GM18517 (cell line): Measurements from ENCODE around the gene MTHFD1L.
"Not testable (repeated sequence)": the region's sequence is repeated elsewhere in the genome, so short reads cannot be mapped to it uniquely, and the experiment has no call there.

ENCODE experiments used
- ATAC-seq: cut with Tn5 transposase; IDR thresholded peaks from one replicate; pipeline ENCODE4 v1.9.1; 2021; ENCODE audit warnings: mild to moderate bottlenecking, moderate library complexity; ENCODE audit not compliant: unreplicated experiment

MTHFD1L gene

GRCh38 chr6:151012321-151013294 is 147.1 kb downstream of the MTHFD1L start:
- no peak for ATAC-seq

- ATAC-seq: no peak
These were observed 149.1 kb downstream of the MTHFD1L start for GRCh38 chr6:151014404-151015100.

DNA sequence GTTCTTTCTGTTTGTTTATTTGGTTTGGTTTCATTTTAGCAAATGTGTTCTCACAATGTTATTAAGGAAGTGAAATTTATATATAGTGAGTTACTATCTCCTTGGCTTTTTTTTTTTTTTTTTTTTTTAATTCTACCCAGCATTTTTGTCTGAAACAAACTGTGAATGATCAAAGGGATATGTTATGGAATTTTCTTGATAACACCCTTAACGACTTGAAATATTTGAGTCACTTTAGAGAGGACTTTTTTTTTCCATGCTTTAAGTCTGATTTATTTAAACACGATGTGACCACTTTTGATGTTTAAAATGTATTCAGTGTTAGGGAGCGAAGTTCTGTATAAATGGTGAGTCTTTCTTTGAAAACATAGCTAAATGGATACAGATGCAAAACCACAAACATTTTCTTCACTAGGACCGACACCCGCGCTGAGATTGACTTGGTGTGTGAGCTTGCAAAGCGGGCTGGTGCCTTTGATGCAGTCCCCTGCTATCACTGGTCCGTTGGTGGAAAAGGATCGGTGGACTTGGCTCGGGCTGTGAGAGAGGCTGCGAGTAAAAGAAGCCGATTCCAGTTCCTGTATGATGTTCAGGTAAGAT is 149.7 kb downstream of the MTHFD1L start:
- ATAC-seq: no peak

GRCh38 chr6:151016107-151016506 is 150.6 kb downstream of the MTHFD1L start:
- ATAC-seq: no peak

GRCh38 chr6:151018046-151018445 is 152.5 kb downstream of the MTHFD1L start:
- no peak for ATAC-seq

- ATAC-seq: no peak
These were observed 153.6 kb downstream of the MTHFD1L start for GRCh38 chr6:151018911-151019782.

- ATAC-seq: no peak
These were observed 156.4 kb downstream of the MTHFD1L start for GRCh38 chr6:151021896-151022295.

- no peak for ATAC-seq
These were observed 157.0 kb downstream of the MTHFD1L start for GRCh38 chr6:151022492-151022891.

- ATAC-seq: no peak
These were observed 157.8 kb downstream of the MTHFD1L start for GRCh38 chr6:151023342-151023741.

GRCh38 chr6:151024597-151024996 is 159.1 kb downstream of the MTHFD1L start:
- ATAC-seq: no peak

- no peak for ATAC-seq
These were observed 159.6 kb downstream of the MTHFD1L start for GRCh38 chr6:151025076-151025475.

DNA sequence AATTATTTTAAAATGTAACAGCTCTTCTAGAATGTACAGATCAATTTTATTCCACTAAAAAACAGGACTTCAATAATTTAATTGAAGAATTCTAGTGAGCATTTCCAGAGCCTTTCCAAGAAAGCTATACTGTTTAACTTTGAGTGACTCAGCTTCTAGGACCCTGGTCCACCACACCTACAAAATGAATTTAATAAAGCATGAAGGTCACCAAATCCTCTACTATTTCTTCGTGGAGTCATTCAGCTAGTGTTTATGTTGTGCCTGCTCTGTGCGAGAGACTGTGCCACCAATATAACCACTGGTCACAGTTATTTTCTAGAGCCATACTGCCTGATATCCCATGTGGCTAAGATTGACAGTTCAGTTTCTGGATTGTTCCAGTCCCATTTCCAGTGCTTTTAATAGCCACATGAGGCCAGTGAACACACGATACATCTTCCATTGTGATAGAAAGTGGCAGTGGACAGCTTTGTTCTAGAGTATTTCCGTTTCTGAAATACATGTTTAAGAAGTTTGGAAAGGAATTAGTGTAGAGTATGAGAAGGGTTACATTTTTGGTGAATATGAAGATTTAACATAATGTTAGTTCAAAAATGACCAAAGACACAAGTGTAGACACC is 160.7 kb downstream of the MTHFD1L start:
- no peak for ATAC-seq

DNA sequence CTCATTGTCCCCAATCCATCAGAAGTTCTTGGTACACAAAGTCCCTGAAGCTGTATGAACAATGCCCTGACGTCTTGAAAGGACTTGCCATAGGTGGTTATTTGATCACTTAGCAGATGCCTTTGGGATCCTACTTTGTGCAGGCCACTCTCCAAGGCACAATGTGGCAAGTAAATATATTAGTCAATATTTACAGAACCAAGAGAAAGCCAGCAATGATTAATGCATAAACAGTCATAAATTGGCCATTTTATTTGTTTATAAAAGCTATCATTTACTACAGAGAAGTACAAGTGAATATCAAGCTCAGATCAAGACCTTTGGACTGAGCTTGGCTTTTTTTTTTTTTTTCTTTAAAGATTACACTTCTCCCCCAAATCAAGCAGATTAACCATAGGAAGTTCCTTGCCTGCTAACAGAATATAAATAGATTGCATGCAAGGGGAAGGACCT is 161.8 kb downstream of the MTHFD1L start:
- no peak for ATAC-seq

- no peak for ATAC-seq
These were observed 162.7 kb downstream of the MTHFD1L start for GRCh38 chr6:151027936-151028838.

DNA sequence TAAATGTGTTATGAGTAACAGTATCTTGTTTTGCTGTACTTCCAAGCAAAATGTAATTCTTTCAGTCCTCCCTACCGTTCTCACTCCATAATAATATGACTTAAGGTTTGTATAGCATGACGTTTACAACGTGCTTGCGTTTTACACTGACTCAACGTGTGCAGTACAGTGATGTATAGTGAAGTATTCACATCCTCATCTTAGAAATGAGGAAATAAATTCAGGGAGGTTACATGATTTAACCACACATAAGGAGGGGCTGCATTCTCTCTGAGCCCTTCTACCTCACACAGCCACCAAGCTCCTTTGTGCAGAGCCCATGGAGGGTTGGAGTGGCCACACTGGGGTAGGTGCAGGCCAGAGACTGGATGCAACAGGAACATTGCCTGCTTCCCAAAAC is 164.5 kb downstream of the MTHFD1L start:
- no peak for ATAC-seq

- no peak for ATAC-seq
These were observed 166.5 kb downstream of the MTHFD1L start for GRCh38 chr6:151032034-151032433.

- no peak for ATAC-seq
These were observed 169.6 kb downstream of the MTHFD1L start for GRCh38 chr6:151034825-151035781.

- not testable (repeated sequence) for ATAC-seq
These were observed 170.8 kb downstream of the MTHFD1L start for GRCh38 chr6:151036211-151036721.
